DOHH2 (cell line): ENCODE results near the gene PGAP2.

Experiments
- H3F3A ChIP-seq: fragments of 200-600 bp; sonication (generic), shearing (Covaris generic); 2 replicates; pipeline ENCODE4 v1.6.0; 2016; ENCODE audit warnings: antibody characterized with exemption, mild to moderate bottlenecking; ENCODE audit not compliant: control insufficient read depth, insufficient read depth
- H3K27ac ChIP-seq: fragments of 200-600 bp; sonication (generic); 2 replicates; pipeline ENCODE4 v1.5.1; 2014; ENCODE audit warnings: low read depth, mild to moderate bottlenecking, low read length, moderate library complexity
- H3K27me3 ChIP-seq: fragments of 200-600 bp; sonication (generic); 2 replicates; pipeline ENCODE4 v1.6.1; 2014; ENCODE audit warnings: mild to moderate bottlenecking, low read length, mixed read lengths; ENCODE audit not compliant: control insufficient read depth
- H3K36me3 ChIP-seq: fragments of 200-600 bp; sonication (generic); 2 replicates; pipeline ENCODE4 v1.6.1; 2014; ENCODE audit warnings: mild to moderate bottlenecking, low read length, moderate library complexity, mixed read lengths; ENCODE audit not compliant: control insufficient read depth
- H3K4me1 ChIP-seq: fragments of 200-600 bp; sonication (generic); 2 replicates; pipeline ENCODE4 v1.6.1; 2014; ENCODE audit warnings: mild to moderate bottlenecking, low read length, mixed read lengths; ENCODE audit not compliant: control insufficient read depth
- H3K4me2 ChIP-seq: fragments of 200-600 bp; sonication (generic); 2 replicates; pipeline ENCODE4 v1.6.0; 2014; ENCODE audit warnings: mild to moderate bottlenecking, low read length, moderate library complexity
- H3K4me3 ChIP-seq: fragments of 200-600 bp; sonication (generic); 2 replicates; pipeline ENCODE4 v1.5.1; 2014; ENCODE audit warnings: mild to moderate bottlenecking, low read length, mixed read lengths
- H3K79me2 ChIP-seq: fragments of 200-600 bp; sonication (generic); 2 replicates; pipeline ENCODE4 v1.6.1; 2014; ENCODE audit warnings: mild to moderate bottlenecking, low read length, mixed read lengths; ENCODE audit not compliant: control insufficient read depth
- H3K9me2 ChIP-seq: fragments of 200-600 bp; sonication (generic); replicated peaks from 2 replicates; pipeline ENCODE4 v1.6.1; 2014; ENCODE audit warnings: mild to moderate bottlenecking, low read length, mixed read lengths; ENCODE audit not compliant: control insufficient read depth
- H3K9me3 ChIP-seq: fragments of 200-600 bp; sonication (generic); 2 replicates; pipeline ENCODE4 v1.6.1; 2014; ENCODE audit warnings: antibody characterized with exemption, low read length, mixed read lengths; ENCODE audit not compliant: control insufficient read depth, insufficient read depth
- H4K20me1 ChIP-seq: fragments of 200-600 bp; sonication (generic); 2 replicates; pipeline ENCODE4 v1.6.0; 2014; ENCODE audit warnings: low read depth, mild to moderate bottlenecking, antibody characterized with exemption, low read length, moderate library complexity; ENCODE audit not compliant: control insufficient read depth, insufficient read depth
- CTCF ChIP-seq: fragments of 200-600 bp; sonication (generic); IDR thresholded peaks from one replicate; pipeline ENCODE4 v1.5.1; 2014; ENCODE audit warnings: antibody characterized with exemption, mild to moderate bottlenecking, low read depth, low read length; ENCODE audit not compliant: poor library complexity, severe bottlenecking
- EZH2phosphoT487 ChIP-seq: fragments of 200-600 bp; sonication (generic); IDR thresholded peaks from 2 replicates; pipeline ENCODE4 v1.6.1; 2017; ENCODE audit warnings: borderline replicate concordance, mild to moderate bottlenecking, antibody characterized with exemption, low read length, moderate library complexity, mixed read lengths

PGAP2 gene

GRCh38 chr11:3773180-3773579 is 35.2 kb upstream of the PGAP2 start:
- no peaks in the 10 kb centered on the region for H3K27me3 ChIP-seq
- H3K36me3 ChIP-seq, result peaks cover 90% of the 10 kb centered on the region

DNA sequence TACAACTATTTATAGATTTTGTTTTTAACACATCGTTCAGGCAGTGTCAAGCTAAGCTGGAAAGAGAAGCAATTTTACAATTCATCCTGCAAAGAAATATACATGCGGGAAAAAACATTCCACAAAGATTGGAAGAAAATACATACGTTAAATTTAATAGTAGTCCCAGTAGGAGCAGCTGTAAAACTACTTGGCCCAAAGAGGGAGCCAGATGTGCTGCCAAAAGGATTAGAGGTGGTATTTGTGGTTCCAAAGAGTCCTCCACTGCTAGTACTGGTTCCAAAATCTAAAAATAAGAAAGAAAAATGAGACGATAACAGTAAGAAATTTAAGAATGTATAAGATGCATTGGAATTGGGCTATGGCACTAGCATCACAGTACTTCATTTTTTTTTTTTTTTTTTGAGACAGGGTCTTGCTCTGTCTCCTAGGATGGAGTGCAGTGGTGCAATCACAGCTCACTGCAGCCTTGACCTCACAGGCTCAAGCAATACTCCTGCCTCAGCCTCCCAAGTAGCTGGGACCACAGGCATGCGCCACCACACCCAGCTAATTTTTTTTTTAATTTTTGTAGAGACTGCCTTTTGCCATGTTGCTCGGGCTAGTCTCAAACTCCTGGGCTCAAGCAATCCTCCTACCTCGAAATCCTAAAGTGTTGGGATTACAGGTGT is 32.5 kb upstream of the PGAP2 start:
- Histone ChIP-seq H3K4me1 (no peaks in the 10 kb centered on the region), H3K36me3 (peaks cover 87% of the 10 kb centered on the region), H3K79me2 (peaks cover 24% of the 10 kb centered on the region), H3K9me3 (no peaks in the 10 kb centered on the region), H3F3A (no peaks in the 10 kb centered on the region; the same call in 1 of the 2 replicates), H3K27me3 (no peaks in the 10 kb centered on the region), H4K20me1 (no peaks in the 10 kb centered on the region), H3K4me3 (no peak overlapping the region), H3K27ac (no peak overlapping the region), H3K9me2 (no peaks in the 10 kb centered on the region), H3K4me2 (no peak overlapping the region)
- TF ChIP-seq CTCF, result no peak
- TF ChIP-seq EZH2phosphoT487, result no peak

More at GRCh38 chr11:3773180-3773579, 35.2 kb upstream of the PGAP2 start:
- Histone ChIP-seq H3K27ac (no peak overlapping the region), H3K4me1 (no peaks in the 10 kb centered on the region), H3K79me2 (peaks cover 12% of the 10 kb centered on the region), H3K4me3 (no peak overlapping the region), H3K9me3 (no peaks in the 10 kb centered on the region), H3K9me2 (no peaks in the 10 kb centered on the region), H3K4me2 (no peak overlapping the region), H3F3A (no peaks in the 10 kb centered on the region; the same call in 1 of the 2 replicates), H4K20me1 (no peaks in the 10 kb centered on the region)
- no peak for TF ChIP-seq CTCF
- no peak for TF ChIP-seq EZH2phosphoT487

GRCh38 chr11:3781423-3781822 is 26.9 kb upstream of the PGAP2 start:
- no peak overlapping the region for H3K27ac ChIP-seq
- TF ChIP-seq EZH2phosphoT487 (no peak), CTCF (no peak)
- no peaks in the 10 kb centered on the region for H3K27me3 ChIP-seq
- H3K4me1 ChIP-seq, result peaks cover 12% of the 10 kb centered on the region
- peaks cover 71% of the 10 kb centered on the region for H3K79me2 ChIP-seq
- peaks cover 6% of the 10 kb centered on the region; the same call in 1 of the 2 replicates for H3F3A ChIP-seq
- H3K36me3 ChIP-seq, result peaks cover 84% of the 10 kb centered on the region
- no peak overlapping the region for H3K4me2 ChIP-seq
- H3K9me2 ChIP-seq, result no peaks in the 10 kb centered on the region
- H3K9me3 ChIP-seq, result no peaks in the 10 kb centered on the region
- peaks cover 5% of the 10 kb centered on the region; the same call in 1 of the 2 replicates for H4K20me1 ChIP-seq
- H3K4me3 ChIP-seq, result no peak overlapping the region
